ENCODE data around the gene C22orf23.
A peak's percentile ranks its signal among the peaks of the same experiment; 100 is the strongest.

The C22orf23 gene

GRCh38 chr22:37926771-37927636 is 26.4 kb downstream of the C22orf23 start:
- DNase-seq (ENCODE audit: low read depth in 2 of 3, low spot score in 1 of 3): no peak

- no peak for DNase-seq (ENCODE audit: low read depth in 2 of 3, low spot score in 1 of 3)
Measured at GRCh38 chr22:37926358-37926757, 27.0 kb downstream of the C22orf23 start.

- no peak for DNase-seq (ENCODE audit: low read depth in 2 of 3, low spot score in 1 of 3)
Measured at GRCh38 chr22:37925767-37926166, 27.6 kb downstream of the C22orf23 start.

- no peak for DNase-seq (ENCODE audit: low read depth in 2 of 3, low spot score in 1 of 3)
Measured at GRCh38 chr22:37925330-37925729, 28.1 kb downstream of the C22orf23 start.

GRCh38 chr22:37924386-37925065 is 28.9 kb downstream of the C22orf23 start:
- no peak for DNase-seq (ENCODE audit: low read depth in 2 of 3, low spot score in 1 of 3)

GRCh38 chr22:37923927-37924326 is 29.5 kb downstream of the C22orf23 start:
- no peak for DNase-seq (ENCODE audit: low read depth in 2 of 3, low spot score in 1 of 3)

GRCh38 chr22:37922191-37922590 is 31.2 kb downstream of the C22orf23 start:
- no peak for DNase-seq (ENCODE audit: low read depth in 2 of 3, low spot score in 1 of 3)

- no peak for DNase-seq (ENCODE audit: low read depth in 2 of 3, low spot score in 1 of 3)
Measured at GRCh38 chr22:37920126-37920525, 33.3 kb downstream of the C22orf23 start.

GRCh38 chr22:37918580-37919270 is 34.7 kb downstream of the C22orf23 start:
- DNase-seq (ENCODE audit: low read depth in 2 of 3, low spot score in 1 of 3): no peak

GRCh38 chr22:37917874-37918548 is 35.4 kb downstream of the C22orf23 start:
- no peak for DNase-seq (ENCODE audit: low read depth in 2 of 3, low spot score in 1 of 3)

GRCh38 chr22:37916311-37916710 is 37.1 kb downstream of the C22orf23 start:
- no peak for DNase-seq (ENCODE audit: low read depth in 2 of 3, low spot score in 1 of 3)

GRCh38 chr22:37913233-37913721 is 40.1 kb downstream of the C22orf23 start:
- DNase-seq (ENCODE audit: low read depth in 2 of 3, low spot score in 1 of 3): no peak

GRCh38 chr22:37912171-37912570 is 41.2 kb downstream of the C22orf23 start:
- no peak for DNase-seq (ENCODE audit: low read depth in 2 of 3, low spot score in 1 of 3)

- DNase-seq (ENCODE audit: low read depth in 2 of 3, low spot score in 1 of 3): no peak
Measured at GRCh38 chr22:37911697-37912096, 41.7 kb downstream of the C22orf23 start.

- DNase-seq (ENCODE audit: low read depth in 2 of 3, low spot score in 1 of 3): no peak
Measured at GRCh38 chr22:37910890-37911672, 42.3 kb downstream of the C22orf23 start.

GRCh38 chr22:37909766-37910165 is 43.6 kb downstream of the C22orf23 start:
- DNase-seq (ENCODE audit: low read depth in 2 of 3, low spot score in 1 of 3): no peak

GRCh38 chr22:37907036-37907954 is 46.1 kb downstream of the C22orf23 start:
- no peak for DNase-seq (ENCODE audit: low read depth in 2 of 3, low spot score in 1 of 3)

GRCh38 chr22:37906364-37907008 is 46.9 kb downstream of the C22orf23 start:
- peak in 1 of 3 donors; percentile 14 for DNase-seq (ENCODE audit: low read depth in 2 of 3, low spot score in 1 of 3)
